MM.1S (cell line): ENCODE measurements around the gene METTL9.
"Not testable (repeated sequence)": the region's sequence is repeated elsewhere in the genome, so short reads cannot be mapped to it uniquely, and the experiment has no call there.

ENCODE experiments used
- DNase-seq: peaks from one replicate; pipeline ENCODE4 v3.0.0-alpha.2; 2015
- H2AFZ ChIP-seq: fragments of 300-600 bp; sonication (generic); 2 replicates; pipeline ENCODE4 v1.6.0; 2016; ENCODE audit warnings: antibody characterized with exemption, low read length
- H3F3A ChIP-seq: fragments of 300-600 bp; sonication (generic); 2 replicates; pipeline ENCODE4 v1.6.1; 2016; ENCODE audit warnings: mild to moderate bottlenecking, antibody characterized with exemption, low read length, moderate library complexity, mixed read lengths; ENCODE audit not compliant: insufficient read depth
- H3K27ac ChIP-seq: fragments of 300-600 bp; sonication (generic); 2 replicates; pipeline ENCODE4 v1.5.1; 2016; ENCODE audit warnings: mild to moderate bottlenecking, low read length
- H3K27me3 ChIP-seq: fragments of 300-600 bp; sonication (generic); replicated peaks from 2 replicates; pipeline ENCODE4 v1.6.0; 2016; ENCODE audit warnings: low read length; ENCODE audit not compliant: insufficient read depth
- H3K36me3 ChIP-seq: fragments of 300-600 bp; sonication (generic); replicated peaks from 2 replicates; pipeline ENCODE4 v1.6.1; 2016; ENCODE audit warnings: mild to moderate bottlenecking, low read length, mixed read lengths; ENCODE audit not compliant: insufficient read depth
- H3K4me1 ChIP-seq: fragments of 300-600 bp; sonication (generic); 2 replicates; pipeline ENCODE4 v1.6.1; 2016; ENCODE audit warnings: low read length, mixed read lengths
- H3K4me2 ChIP-seq: fragments of 300-600 bp; sonication (generic); 2 replicates; pipeline ENCODE4 v1.6.0; 2016; ENCODE audit warnings: low read depth, low read length
- H3K4me3 ChIP-seq: fragments of 300-600 bp; sonication (generic); 2 replicates; pipeline ENCODE4 v1.5.1; 2016; ENCODE audit warnings: low read length, mixed read lengths
- H3K79me2 ChIP-seq: fragments of 300-600 bp; sonication (generic); 2 replicates; pipeline ENCODE4 v1.6.1; 2016; ENCODE audit warnings: mixed run types, low read length, mixed read lengths
- H3K9ac ChIP-seq: fragments of 300-600 bp; sonication (generic); 2 replicates; pipeline ENCODE4 v1.6.1; 2016; ENCODE audit warnings: low read length, mixed read lengths
- H3K9me2 ChIP-seq: fragments of 300-600 bp; sonication (generic); replicated peaks from 2 replicates; pipeline ENCODE4 v1.6.1; 2016; ENCODE audit warnings: mild to moderate bottlenecking, low read length, mixed read lengths; ENCODE audit not compliant: insufficient read depth
- H3K9me3 ChIP-seq: fragments of 300-600 bp; sonication (generic); replicated peaks from 2 replicates; pipeline ENCODE4 v1.6.1; 2016; ENCODE audit warnings: mild to moderate bottlenecking, low read length, mixed read lengths; ENCODE audit not compliant: insufficient read depth
- H4K20me1 ChIP-seq: fragments of 300-600 bp; sonication (generic); 2 replicates; pipeline ENCODE4 v1.6.1; 2016; ENCODE audit warnings: mild to moderate bottlenecking, low read length, moderate library complexity, mixed read lengths; ENCODE audit not compliant: insufficient read depth
- EZH2 ChIP-seq: fragments of 300-600 bp; sonication (generic); optimal IDR thresholded peaks from 2 replicates; pipeline ENCODE3; 2017; ENCODE audit warnings: low read depth, mild to moderate bottlenecking, antibody characterized with exemption, low read length, mixed read lengths
- EZH2phosphoT487 ChIP-seq: fragments of 300-600 bp; sonication (generic); IDR thresholded peaks from 2 replicates; pipeline ENCODE4 v1.6.1; 2018; ENCODE audit warnings: antibody characterized with exemption, low read length
- TF ChIP-seq, protein P1 (sequence below): fragments of 300-600 bp; sonication (generic); IDR thresholded peaks from 2 replicates; pipeline ENCODE4 v1.5.1; 2016; ENCODE audit warnings: antibody characterized with exemption, low read length, mixed read lengths

Gene METTL9

DNA sequence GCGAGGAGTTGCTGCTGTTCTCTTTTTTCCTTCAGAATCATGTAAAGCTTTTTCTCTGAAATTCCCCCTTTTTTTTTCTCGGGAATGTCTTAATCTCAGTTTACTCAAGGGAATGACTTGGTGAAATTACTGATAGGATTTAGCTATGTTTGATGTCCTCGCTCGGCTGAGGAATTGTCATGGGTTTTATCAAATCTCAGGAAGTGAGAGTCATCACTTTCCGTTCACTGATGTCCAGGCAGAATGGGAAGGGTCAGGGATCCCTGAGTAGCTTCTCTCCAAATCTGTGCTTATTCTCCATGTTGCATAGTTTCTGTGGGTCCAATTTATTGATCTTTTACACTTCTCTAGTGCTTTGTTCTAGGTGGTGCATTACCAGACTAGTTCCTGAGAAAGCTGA, 46.7 kb downstream of the METTL9 start:
- no peaks in the 10 kb centered on the region for H3K9me3 ChIP-seq
- no peaks in the 10 kb centered on the region for H3K27me3 ChIP-seq
- H3K27ac ChIP-seq, result no peak overlapping the region
- H4K20me1 ChIP-seq, result no peaks in the 10 kb centered on the region
- peaks cover 12% of the 10 kb centered on the region for H3F3A ChIP-seq
- no peak overlapping the region for H3K9ac ChIP-seq
- no peak overlapping the region for H3K4me3 ChIP-seq
- H3K4me1 ChIP-seq, result peaks cover 20% of the 10 kb centered on the region
- peaks cover 33% of the 10 kb centered on the region for H3K79me2 ChIP-seq
- H2AFZ ChIP-seq, result no peak overlapping the region
- no peak for DNase-seq
- no peaks in the 10 kb centered on the region for H3K36me3 ChIP-seq
- peak overlapping the region; percentile 85; the same call in 1 of the 2 replicates for H3K4me2 ChIP-seq
- TF ChIP-seq EZH2, result no peak
- TF ChIP-seq, protein P1, sequence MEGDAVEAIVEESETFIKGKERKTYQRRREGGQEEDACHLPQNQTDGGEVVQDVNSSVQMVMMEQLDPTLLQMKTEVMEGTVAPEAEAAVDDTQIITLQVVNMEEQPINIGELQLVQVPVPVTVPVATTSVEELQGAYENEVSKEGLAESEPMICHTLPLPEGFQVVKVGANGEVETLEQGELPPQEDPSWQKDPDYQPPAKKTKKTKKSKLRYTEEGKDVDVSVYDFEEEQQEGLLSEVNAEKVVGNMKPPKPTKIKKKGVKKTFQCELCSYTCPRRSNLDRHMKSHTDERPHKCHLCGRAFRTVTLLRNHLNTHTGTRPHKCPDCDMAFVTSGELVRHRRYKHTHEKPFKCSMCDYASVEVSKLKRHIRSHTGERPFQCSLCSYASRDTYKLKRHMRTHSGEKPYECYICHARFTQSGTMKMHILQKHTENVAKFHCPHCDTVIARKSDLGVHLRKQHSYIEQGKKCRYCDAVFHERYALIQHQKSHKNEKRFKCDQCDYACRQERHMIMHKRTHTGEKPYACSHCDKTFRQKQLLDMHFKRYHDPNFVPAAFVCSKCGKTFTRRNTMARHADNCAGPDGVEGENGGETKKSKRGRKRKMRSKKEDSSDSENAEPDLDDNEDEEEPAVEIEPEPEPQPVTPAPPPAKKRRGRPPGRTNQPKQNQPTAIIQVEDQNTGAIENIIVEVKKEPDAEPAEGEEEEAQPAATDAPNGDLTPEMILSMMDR, result no peak
- TF ChIP-seq EZH2phosphoT487, result no peak
- H3K9me2 ChIP-seq, result no peaks in the 10 kb centered on the region

DNA sequence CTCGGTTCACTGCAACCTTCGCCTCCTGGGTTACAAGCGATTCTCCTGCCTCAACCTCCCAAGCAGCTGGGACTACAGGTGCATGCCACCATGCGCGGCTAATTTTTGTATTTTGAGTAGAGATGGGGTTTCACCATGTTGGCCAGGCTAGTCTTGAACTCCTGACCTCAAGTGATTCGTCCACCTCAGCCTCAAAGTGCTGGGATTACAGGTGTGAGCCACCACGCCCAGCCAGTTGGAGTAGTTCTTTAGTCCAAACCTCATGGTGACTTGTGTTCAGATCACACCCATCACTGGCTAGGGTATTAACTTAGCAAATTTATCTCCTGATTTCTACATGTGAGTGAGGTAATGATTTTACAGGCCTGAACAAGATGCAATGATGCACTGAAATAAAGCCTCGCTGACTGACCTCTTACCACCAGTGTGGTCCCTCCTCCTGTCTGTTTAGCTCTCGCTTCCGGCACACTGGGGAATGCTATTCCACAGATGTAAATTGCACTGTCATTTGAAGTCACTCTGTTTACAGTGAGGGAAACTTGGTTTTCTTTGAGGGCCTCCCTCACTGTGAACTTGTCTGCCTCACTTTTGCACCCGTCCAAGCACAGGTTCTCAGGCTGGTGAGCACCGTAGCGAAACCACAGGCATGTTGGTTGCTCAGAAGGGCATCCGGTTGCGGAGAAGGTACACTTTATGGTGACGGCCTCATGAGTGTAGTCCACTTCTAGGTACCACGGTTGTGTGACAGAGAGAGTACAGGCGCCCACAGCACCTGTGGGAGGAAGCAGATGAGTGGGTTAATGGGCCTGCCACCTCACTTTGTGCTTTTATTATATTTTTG, 47.6 kb downstream of the METTL9 start:
- no peak overlapping the region for H3K9ac ChIP-seq
- no peak overlapping the region for H3K27ac ChIP-seq
- H4K20me1 ChIP-seq, result no peaks in the 10 kb centered on the region
- no peaks in the 10 kb centered on the region for H3K27me3 ChIP-seq
- no peaks in the 10 kb centered on the region for H3K36me3 ChIP-seq
- DNase-seq, result no peak
- TF ChIP-seq EZH2phosphoT487 (no peak), EZH2 (no peak)
- TF ChIP-seq, protein P1, result no peak
- no peaks in the 10 kb centered on the region for H3K9me2 ChIP-seq
- no peaks in the 10 kb centered on the region for H3K9me3 ChIP-seq
- no peak overlapping the region for H3K4me3 ChIP-seq
- H3K4me1 ChIP-seq, result peaks cover 20% of the 10 kb centered on the region
- peaks cover 27% of the 10 kb centered on the region for H3K79me2 ChIP-seq
- H2AFZ ChIP-seq, result no peak overlapping the region
- no peak overlapping the region for H3K4me2 ChIP-seq
- H3F3A ChIP-seq, result peaks cover 12% of the 10 kb centered on the region

DNA sequence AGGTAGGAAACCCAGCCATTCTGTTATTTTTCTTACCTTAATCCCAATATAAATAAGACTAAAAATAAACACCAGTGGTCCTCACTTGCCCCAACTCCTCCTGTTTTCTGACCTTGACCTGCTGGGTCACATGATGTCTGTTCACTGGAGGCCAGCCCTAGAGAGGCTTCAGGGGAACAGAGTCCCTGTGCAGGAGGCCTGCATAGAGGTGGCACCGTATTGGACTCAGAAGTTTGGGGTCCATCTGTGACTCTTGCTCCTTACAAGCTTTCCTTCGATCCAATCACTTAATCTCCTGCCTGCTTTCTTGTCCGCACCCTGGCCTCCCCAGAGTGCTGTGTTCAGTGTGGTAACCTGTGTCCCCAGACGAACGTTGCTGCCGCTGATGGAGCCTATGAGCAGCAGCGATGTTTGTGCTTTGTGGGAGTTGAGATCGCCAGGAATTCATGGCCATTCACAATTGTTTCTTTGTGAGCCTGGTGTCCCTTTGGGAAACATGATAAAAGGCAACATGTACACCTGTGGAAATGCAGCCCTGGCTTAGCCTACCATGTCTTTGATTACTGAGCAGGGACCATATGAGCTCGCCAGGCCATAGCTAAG, 48.3 kb downstream of the METTL9 start:
- no peaks in the 10 kb centered on the region for H3K36me3 ChIP-seq
- DNase-seq, result no peak
- no peaks in the 10 kb centered on the region for H4K20me1 ChIP-seq
- no peak overlapping the region for H3K4me2 ChIP-seq
- no peak overlapping the region for H3K27ac ChIP-seq
- H3K9me2 ChIP-seq, result no peaks in the 10 kb centered on the region
- H3K4me3 ChIP-seq, result no peak overlapping the region
- no peak overlapping the region for H2AFZ ChIP-seq
- peaks cover 12% of the 10 kb centered on the region for H3F3A ChIP-seq
- no peaks in the 10 kb centered on the region for H3K27me3 ChIP-seq
- no peak for TF ChIP-seq EZH2
- TF ChIP-seq EZH2phosphoT487, result no peak
- TF ChIP-seq, protein P1, result no peak
- H3K79me2 ChIP-seq, result peaks cover 26% of the 10 kb centered on the region
- no peaks in the 10 kb centered on the region for H3K9me3 ChIP-seq
- no peak overlapping the region for H3K9ac ChIP-seq
- peaks cover 20% of the 10 kb centered on the region for H3K4me1 ChIP-seq

DNA sequence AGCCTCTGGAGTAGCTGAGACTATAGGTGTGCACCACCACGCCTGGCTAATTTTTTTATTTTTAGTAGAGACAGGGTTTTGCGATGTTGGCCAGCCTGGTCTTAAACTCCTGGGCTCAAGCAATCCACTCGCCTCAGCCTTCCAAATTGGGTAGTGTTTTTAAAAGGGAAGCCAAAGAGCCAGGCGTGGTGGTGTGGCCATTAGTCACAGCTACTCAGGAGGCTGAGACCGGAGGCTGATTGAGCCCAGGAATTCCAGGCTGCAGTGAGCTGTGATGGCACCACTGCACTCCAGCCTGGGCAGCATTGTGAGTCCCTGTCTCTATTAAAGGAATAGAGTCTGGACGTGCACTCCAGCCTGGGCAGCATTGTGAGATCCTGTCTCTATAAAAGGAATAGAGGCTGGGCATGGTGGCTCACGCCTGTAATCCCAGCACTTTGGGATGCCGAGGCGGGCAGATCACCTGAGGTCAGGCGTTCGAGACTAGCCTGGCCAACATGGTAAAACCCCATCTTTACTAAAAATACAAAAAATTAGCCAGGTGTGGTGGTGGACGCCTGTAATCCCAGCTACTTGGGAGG, 50.5 kb downstream of the METTL9 start:
- peaks cover 24% of the 10 kb centered on the region for H3K79me2 ChIP-seq

More for the DNA sequence above, 50.5 kb downstream of the METTL9 start:
- H3K36me3 ChIP-seq, H2AFZ ChIP-seq, H3K4me3 ChIP-seq, H3K4me2 ChIP-seq, DNase-seq, H3K9ac ChIP-seq, H3F3A ChIP-seq, H3K4me1 ChIP-seq, H3K27ac ChIP-seq, H4K20me1 ChIP-seq, H3K9me3 ChIP-seq, H3K9me2 ChIP-seq, H3K27me3 ChIP-seq: not testable (repeated sequence)
